Smooth muscle cell (in vitro differentiated cells): ENCODE results near the gene LMO7. TPM values are rescaled to one million over a fixed set of nuclear protein-coding genes. Genes with fewer than 3 reads are reported as not detected.
A peak's percentile ranks its signal among the peaks of the same experiment; 100 is the strongest.

Experiments used
- DNase-seq: peaks from one replicate; lab custom pipeline; 2025; ENCODE audit not compliant: unreplicated experiment; lab: John Stamatoyannopoulos, UW
- H2AFZ ChIP-seq: fragments of 200-600 bp; sonication (generic); 2 replicates; pipeline ENCODE4 v1.6.0; 2016; ENCODE audit warnings: antibody characterized with exemption, low read depth, mild to moderate bottlenecking
- H3F3A ChIP-seq: fragments of 200-600 bp; sonication (generic); 2 replicates; pipeline ENCODE4 v1.6.0; 2017; ENCODE audit warnings: antibody characterized with exemption, low read depth
- H3K27ac ChIP-seq: fragments of 200-600 bp; sonication (generic); 2 replicates; pipeline ENCODE4 v1.5.1; 2016; ENCODE audit warnings: low read depth, mild to moderate bottlenecking
- H3K27me3 ChIP-seq: fragments of 200-600 bp; sonication (generic); 2 replicates; pipeline ENCODE4 v1.6.1; 2016; ENCODE audit warnings: low read depth, mild to moderate bottlenecking
- H3K36me3 ChIP-seq: fragments of 200-600 bp; sonication (generic); 2 replicates; pipeline ENCODE4 v1.5.1; 2016; ENCODE audit warnings: low read depth
- H3K4me1 ChIP-seq: fragments of 200-600 bp; sonication (generic); 2 replicates; pipeline ENCODE4 v1.5.1; 2016; ENCODE audit warnings: low read depth
- H3K4me2 ChIP-seq: fragments of 200-600 bp; sonication (generic); 2 replicates; pipeline ENCODE4 v1.6.0; 2016; ENCODE audit warnings: mild to moderate bottlenecking
- H3K4me3 ChIP-seq: fragments of 200-600 bp; sonication (generic); 2 replicates; pipeline ENCODE4 v1.5.1; 2016; ENCODE audit warnings: mild to moderate bottlenecking
- H3K79me2 ChIP-seq: fragments of 200-600 bp; sonication (generic); 2 replicates; pipeline ENCODE4 v1.6.0; 2016; ENCODE audit warnings: low read depth, mild to moderate bottlenecking
- H3K9ac ChIP-seq: fragments of 200-600 bp; sonication (generic); 2 replicates; pipeline ENCODE4 v1.6.0; 2016; ENCODE audit warnings: low read depth
- H3K9me3 ChIP-seq: fragments of 200-600 bp; sonication (generic); replicated peaks from 2 replicates; pipeline ENCODE4 v1.5.1; 2016; ENCODE audit warnings: low read depth
- H4K20me1 ChIP-seq: fragments of 200-600 bp; sonication (generic); 2 replicates; pipeline ENCODE4 v1.6.0; 2016; ENCODE audit warnings: low read depth
- CTCF ChIP-seq: fragments of 200-600 bp; sonication (generic); IDR thresholded peaks from 2 replicates; pipeline ENCODE4 v1.5.1; 2017; ENCODE audit warnings: borderline replicate concordance, mild to moderate bottlenecking, antibody characterized with exemption; ENCODE audit not compliant: insufficient read depth, poor library complexity, severe bottlenecking
- WGBS: methylation state at CpG from one replicate; pipeline ENCODE4 v1.1.7; 2016; ENCODE audit warnings: low lambda C conversion rate; 5-methylcytosine and 5-hydroxymethylcytosine counted together
- polyA plus RNA-seq: library from polyadenylated mRNA; unstranded; fragments of >200 nt; fragmentation: Nextera tagmentation; extraction: Ambion mirVana; gene quantifications from 2 replicates; pipeline ENCODE4 v1.2.1, GENCODE V29; 2016
- total RNA-seq: library from RNA; depleted of rRNA; stranded (reverse); fragments of >200 nt; gene quantifications from 2 replicates; pipeline ENCODE4 v1.2.3, GENCODE V29; 2014

LMO7 gene
- total and polyA plus RNA-seq, 2 experiments from 2014 or later: 157 to 213 TPM

GRCh38 chr13:75603038-75603437, 33.1 kb upstream of the LMO7 start:
- TF ChIP-seq CTCF: no peak

GRCh38 chr13:75607447-75607846, 28.7 kb upstream of the LMO7 start:
- peaks cover 5% of the 10 kb centered on the region for H3K36me3 ChIP-seq
- H3K9me3 ChIP-seq: no peaks in the 10 kb centered on the region
- H3K4me3 ChIP-seq: no peak overlapping the region
- DNase-seq: no peak
- 97% methylated on average over 2 of the region's 2 CpGs for WGBS
- H2AFZ ChIP-seq: no peak overlapping the region
- H3F3A ChIP-seq: no peaks in the 10 kb centered on the region
- H3K4me1 ChIP-seq: no peaks in the 10 kb centered on the region
- H3K9ac ChIP-seq: no peak overlapping the region
- H3K79me2 ChIP-seq: no peaks in the 10 kb centered on the region
- H4K20me1 ChIP-seq: no peaks in the 10 kb centered on the region
- no peak overlapping the region for H3K27ac ChIP-seq
- H3K4me2 ChIP-seq: no peak overlapping the region
- TF ChIP-seq CTCF: no peak
- H3K27me3 ChIP-seq: no peaks in the 10 kb centered on the region

More at GRCh38 chr13:75603038-75603437, 33.1 kb upstream of the LMO7 start:
- Histone ChIP-seq H3K9ac (no peak overlapping the region), H3K4me2 (no peak overlapping the region), H3K79me2 (no peaks in the 10 kb centered on the region), H3K36me3 (peaks cover 5% of the 10 kb centered on the region), H3K4me3 (no peak overlapping the region), H3K27me3 (no peaks in the 10 kb centered on the region), H3K4me1 (no peaks in the 10 kb centered on the region), H4K20me1 (no peaks in the 10 kb centered on the region), H3K27ac (no peak overlapping the region), H2AFZ (no peak overlapping the region), H3F3A (no peaks in the 10 kb centered on the region), H3K9me3 (no peaks in the 10 kb centered on the region)
- no peak for DNase-seq
- WGBS: 100% methylated on average over 2 of the region's 2 CpGs

GRCh38 chr13:75610466-75610865, 25.7 kb upstream of the LMO7 start:
- H3K79me2 ChIP-seq: no peaks in the 10 kb centered on the region

More at GRCh38 chr13:75610466-75610865, 25.7 kb upstream of the LMO7 start:
- H3K36me3 ChIP-seq: peaks cover 5% of the 10 kb centered on the region
- no peak overlapping the region for H3K4me2 ChIP-seq
- no peak overlapping the region for H3K4me3 ChIP-seq
- TF ChIP-seq CTCF: no peak
- H3K27ac ChIP-seq: peak overlapping the region; percentile 3
- no peaks in the 10 kb centered on the region for H4K20me1 ChIP-seq
- H3K9ac ChIP-seq: no peak overlapping the region
- no peaks in the 10 kb centered on the region for H3K27me3 ChIP-seq
- H2AFZ ChIP-seq: no peak overlapping the region
- no peaks in the 10 kb centered on the region for H3K9me3 ChIP-seq
- no peak for DNase-seq
- H3K4me1 ChIP-seq: no peaks in the 10 kb centered on the region
- peaks cover 5% of the 10 kb centered on the region for H3F3A ChIP-seq
